Esophagus muscularis mucosa (tissue), 4 donors: ENCODE data around the gene MRPS26.

Source experiments
- EP300 ChIP-seq: sonication (generic); formaldehyde crosslinking; IDR thresholded peaks from one replicate; pipeline ENCODE4 v1.6.1; 2017; ENCODE audit warnings: antibody characterized with exemption
- POLR2A ChIP-seq: fragments of 450-650 bp; IDR thresholded peaks from one replicate; pipeline ENCODE4 v1.6.1; 2017; ENCODE audit warnings: antibody characterized with exemption, moderate library complexity, mild to moderate bottlenecking, low read depth
- POLR2AphosphoS5 ChIP-seq, 2 donors: sonication (generic); formaldehyde crosslinking; IDR thresholded peaks; one replicate each; pipeline ENCODE4 v1.6.1; 2017; ENCODE audit warnings: antibody characterized with exemption in 2 of 2
- TF ChIP-seq, protein P1 (sequence below), 3 experiments: fragments of 200-600 bp in 2 of 3; fragments of 450-650 bp in 1 of 3; sonication (generic) in 2 of 3; IDR thresholded peaks; one replicate each; pipeline ENCODE4 v1.5.1; 2017 to 2019; ENCODE audit warnings: antibody characterized with exemption in 3 of 3, mild to moderate bottlenecking in 2 of 3, moderate library complexity in 1 of 3

DNA sequence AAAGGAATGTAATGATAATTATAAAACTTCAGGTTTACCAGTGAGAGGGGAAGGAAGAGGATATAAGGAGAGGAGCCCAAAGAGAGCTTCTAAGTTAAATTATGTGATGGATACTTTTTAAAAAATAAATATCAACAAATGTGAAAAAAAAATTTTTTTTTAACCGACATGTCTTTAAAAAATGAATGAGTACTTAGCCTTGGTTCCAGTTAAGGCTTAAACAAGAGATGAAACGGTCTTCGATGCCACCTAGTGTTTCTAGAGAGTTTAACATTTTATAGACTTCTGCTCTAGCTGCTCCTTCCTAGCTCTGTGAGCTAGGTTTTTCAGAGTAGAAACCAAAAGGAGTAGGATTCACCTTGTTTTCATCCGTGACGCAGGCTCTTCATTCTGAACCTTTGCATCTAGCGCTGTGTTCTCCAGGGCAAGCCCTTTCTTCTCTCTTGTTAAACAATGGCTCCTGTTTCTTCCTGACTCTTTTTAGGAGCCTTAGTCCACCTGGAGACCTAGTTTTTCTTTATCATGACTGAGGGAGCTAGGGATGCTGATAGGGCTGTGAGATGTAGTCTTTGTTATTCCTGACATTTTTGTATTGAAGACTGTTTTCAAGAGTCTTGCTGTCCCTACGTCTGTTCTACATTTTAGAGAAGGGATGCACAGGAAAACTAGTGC is 44.9 kb upstream of the MRPS26 start:
- TF ChIP-seq, protein P1, sequence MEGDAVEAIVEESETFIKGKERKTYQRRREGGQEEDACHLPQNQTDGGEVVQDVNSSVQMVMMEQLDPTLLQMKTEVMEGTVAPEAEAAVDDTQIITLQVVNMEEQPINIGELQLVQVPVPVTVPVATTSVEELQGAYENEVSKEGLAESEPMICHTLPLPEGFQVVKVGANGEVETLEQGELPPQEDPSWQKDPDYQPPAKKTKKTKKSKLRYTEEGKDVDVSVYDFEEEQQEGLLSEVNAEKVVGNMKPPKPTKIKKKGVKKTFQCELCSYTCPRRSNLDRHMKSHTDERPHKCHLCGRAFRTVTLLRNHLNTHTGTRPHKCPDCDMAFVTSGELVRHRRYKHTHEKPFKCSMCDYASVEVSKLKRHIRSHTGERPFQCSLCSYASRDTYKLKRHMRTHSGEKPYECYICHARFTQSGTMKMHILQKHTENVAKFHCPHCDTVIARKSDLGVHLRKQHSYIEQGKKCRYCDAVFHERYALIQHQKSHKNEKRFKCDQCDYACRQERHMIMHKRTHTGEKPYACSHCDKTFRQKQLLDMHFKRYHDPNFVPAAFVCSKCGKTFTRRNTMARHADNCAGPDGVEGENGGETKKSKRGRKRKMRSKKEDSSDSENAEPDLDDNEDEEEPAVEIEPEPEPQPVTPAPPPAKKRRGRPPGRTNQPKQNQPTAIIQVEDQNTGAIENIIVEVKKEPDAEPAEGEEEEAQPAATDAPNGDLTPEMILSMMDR (IDR thresholded peaks at IDR 0.05), result peak; percentile 27 to 45 (median 41)
- TF ChIP-seq POLR2AphosphoS5 (IDR thresholded peaks at IDR 0.05) (no peak), POLR2A (no peak), EP300 (no peak)
